IMR-90 (cell line): ENCODE results near the gene C15orf40. TPM values are rescaled to one million over a fixed set of nuclear protein-coding genes. Genes with fewer than 3 reads are reported as not detected.
A peak's percentile ranks its signal among the peaks of the same experiment; 100 is the strongest.

ENCODE experiments used
- BHLHE40 ChIP-seq: fragments of 150-350 bp; IDR thresholded peaks from 2 replicates; pipeline ENCODE4 v1.6.1; 2016; ENCODE audit warnings: mild to moderate bottlenecking, low read depth, low read length
- CEBPB ChIP-seq: IDR thresholded peaks from 2 replicates; pipeline ENCODE4 v1.6.1; 2012; ENCODE audit warnings: low read depth, low read length, improper control_type of control experiment
- MAZ ChIP-seq: IDR thresholded peaks from 2 replicates; pipeline ENCODE4 v1.6.1; 2012; ENCODE audit warnings: low read depth, mild to moderate bottlenecking, low read length, improper control_type of control experiment, moderate library complexity, borderline replicate concordance
- NFE2L2 ChIP-seq: fragments of 150-350 bp; IDR thresholded peaks from 2 replicates; pipeline ENCODE4 v1.6.1; 2016; ENCODE audit warnings: low read depth, mild to moderate bottlenecking, low read length
- POLR2A ChIP-seq: IDR thresholded peaks from 2 replicates; pipeline ENCODE4 v1.6.1; 2012; ENCODE audit warnings: mild to moderate bottlenecking, low read depth, low read length
- RFX5 ChIP-seq: IDR thresholded peaks from 2 replicates; pipeline ENCODE4 v1.8.0; 2012; ENCODE audit warnings: low read depth, mild to moderate bottlenecking, low read length, moderate library complexity
- SMC3 ChIP-seq: fragments of 150-350 bp; IDR thresholded peaks from 2 replicates; pipeline ENCODE4 v1.6.1; 2016; ENCODE audit warnings: low read depth, mild to moderate bottlenecking, antibody characterized with exemption, low read length, moderate library complexity
- polyA plus RNA-seq, 3 experiments: library from polyadenylated mRNA; depleted of rRNA; stranded (reverse); fragments of >200 nt; gene quantifications; 2 replicates each; pipeline ENCODE4 v1.2.3, GENCODE V29; 2012; ENCODE audit warnings: low replicate concordance in 1 of 3
- total RNA-seq: library from RNA; depleted of rRNA; stranded (reverse); fragments of >200 nt; gene quantifications from 2 replicates; pipeline ENCODE4 v1.2.3, GENCODE V29; 2012

Gene C15orf40
- total and polyA plus RNA-seq, 2 of the 4 experiments (the other 2 are of a cell fraction), result 7.0 to 10.7 TPM

GRCh38 chr15:83011271-83012075, at the start of gene C15orf40 (continued):
- TF ChIP-seq MAZ (peak; percentile 61; the same call in 1 of the 2 replicates), NFE2L2 (no peak), POLR2A (peak; percentile 56; the same call in 1 of the 2 replicates), SMC3 (peak; percentile 19; the same call in 1 of the 2 replicates), RFX5 (no peak), CEBPB (no peak), BHLHE40 (peak; percentile 76)
